ENCODE data around the gene DESI1.
"Not testable (repeated sequence)": the region's sequence is repeated elsewhere in the genome, so short reads cannot be mapped to it uniquely, and the experiment has no call there.

Gene DESI1

DNA sequence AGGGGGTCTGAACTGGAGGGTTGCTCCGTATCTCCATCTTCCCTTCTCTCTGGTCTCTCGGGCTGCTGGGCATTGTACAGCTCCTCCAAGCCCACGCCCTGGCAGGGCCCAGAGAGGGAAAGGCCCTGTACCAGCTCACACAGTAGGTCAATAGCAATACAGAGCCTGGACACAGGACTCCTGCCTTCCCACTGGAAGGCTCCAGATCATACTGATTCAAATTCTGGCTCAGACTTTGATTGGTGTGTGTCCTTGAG lies 53.4 kb downstream of the DESI1 start:
- H3K9me3 ChIP-seq (ENCODE audit: low read depth, low read length), result no peaks in the 10 kb centered on the region
- no peak overlapping the region for H3K9ac ChIP-seq (ENCODE audit: insufficient read length)
- no peak overlapping the region for H3K27ac ChIP-seq
- no peak for DNase-seq (ENCODE audit: low read depth, low spot score)
- TF ChIP-seq POLR2AphosphoS5 (IDR thresholded peaks at IDR 0.05; ENCODE audit: borderline replicate concordance, low read depth, low read length), result no peak
- TF ChIP-seq EZH2 (IDR thresholded peaks at IDR 0.05), result no peak
- no peak for TF ChIP-seq FOXP2 (optimal IDR thresholded peaks at IDR 0.05; ENCODE audit: control extremely low read depth, extremely low read length, insufficient read depth)
- no peak overlapping the region for H3K4me3 ChIP-seq
- no peaks in the 10 kb centered on the region for H3K36me3 ChIP-seq (ENCODE audit: insufficient read depth, low read length)

- no peak for DNase-seq (ENCODE audit: low read depth, low spot score)
- no peak for TF ChIP-seq POLR2AphosphoS5 (IDR thresholded peaks at IDR 0.05; ENCODE audit: borderline replicate concordance, low read depth, low read length)
- no peak for TF ChIP-seq FOXP2 (optimal IDR thresholded peaks at IDR 0.05; ENCODE audit: control extremely low read depth, extremely low read length, insufficient read depth)
- TF ChIP-seq EZH2 (IDR thresholded peaks at IDR 0.05), result no peak
- no peak overlapping the region for H3K9ac ChIP-seq (ENCODE audit: insufficient read length)
- no peak overlapping the region for H3K4me3 ChIP-seq
- H3K9me3 ChIP-seq (ENCODE audit: low read depth, low read length), result no peaks in the 10 kb centered on the region
- H3K27ac ChIP-seq, result no peak overlapping the region
- H3K36me3 ChIP-seq (ENCODE audit: insufficient read depth, low read length), result no peaks in the 10 kb centered on the region
Measured at GRCh38 chr22:41565403-41566054, 55.3 kb downstream of the DESI1 start.

GRCh38 chr22:41564563-41564962 lies 56.3 kb downstream of the DESI1 start:
- no peaks in the 10 kb centered on the region for H3K36me3 ChIP-seq (ENCODE audit: insufficient read depth, low read length)
- no peak for DNase-seq (ENCODE audit: low read depth, low spot score)
- no peaks in the 10 kb centered on the region for H3K9me3 ChIP-seq (ENCODE audit: low read depth, low read length)
- H3K4me3 ChIP-seq, result no peak overlapping the region
- no peak overlapping the region for H3K27ac ChIP-seq
- TF ChIP-seq EZH2 (IDR thresholded peaks at IDR 0.05), result no peak
- TF ChIP-seq FOXP2 (optimal IDR thresholded peaks at IDR 0.05; ENCODE audit: control extremely low read depth, extremely low read length, insufficient read depth), result no peak
- no peak for TF ChIP-seq POLR2AphosphoS5 (IDR thresholded peaks at IDR 0.05; ENCODE audit: borderline replicate concordance, low read depth, low read length)
- no peak overlapping the region for H3K9ac ChIP-seq (ENCODE audit: insufficient read length)

- Histone ChIP-seq H3K27ac (no peak overlapping the region), H3K36me3 (ENCODE audit: insufficient read depth, low read length) (no peaks in the 10 kb centered on the region), H3K4me3 (no peak overlapping the region)
Measured at GRCh38 chr22:41563051-41563711, 57.7 kb downstream of the DESI1 start.

GRCh38 chr22:41562461-41562860 lies 58.4 kb downstream of the DESI1 start:
- no peak for TF ChIP-seq POLR2AphosphoS5 (IDR thresholded peaks at IDR 0.05; ENCODE audit: borderline replicate concordance, low read depth, low read length)
- TF ChIP-seq FOXP2 (optimal IDR thresholded peaks at IDR 0.05; ENCODE audit: control extremely low read depth, extremely low read length, insufficient read depth), result no peak
- no peak for TF ChIP-seq EZH2 (IDR thresholded peaks at IDR 0.05)
- Histone ChIP-seq H3K9me3 (ENCODE audit: low read depth, low read length) (no peaks in the 10 kb centered on the region), H3K36me3 (ENCODE audit: insufficient read depth, low read length) (no peaks in the 10 kb centered on the region), H3K4me3 (no peak overlapping the region), H3K9ac (ENCODE audit: insufficient read length) (no peak overlapping the region), H3K27ac (no peak overlapping the region)
- DNase-seq (ENCODE audit: low read depth, low spot score), result no peak

More at GRCh38 chr22:41563051-41563711, 57.7 kb downstream of the DESI1 start:
- Histone ChIP-seq H3K9me3 (ENCODE audit: low read depth, low read length) (no peaks in the 10 kb centered on the region), H3K9ac (ENCODE audit: insufficient read length) (no peak overlapping the region)
- no peak for DNase-seq (ENCODE audit: low read depth, low spot score)
- TF ChIP-seq FOXP2 (optimal IDR thresholded peaks at IDR 0.05; ENCODE audit: control extremely low read depth, extremely low read length, insufficient read depth) (no peak), EZH2 (IDR thresholded peaks at IDR 0.05) (no peak), POLR2AphosphoS5 (IDR thresholded peaks at IDR 0.05; ENCODE audit: borderline replicate concordance, low read depth, low read length) (no peak)

- TF ChIP-seq FOXP2 (optimal IDR thresholded peaks at IDR 0.05; ENCODE audit: control extremely low read depth, extremely low read length, insufficient read depth), result no peak
- no peak for TF ChIP-seq EZH2 (IDR thresholded peaks at IDR 0.05)
- TF ChIP-seq POLR2AphosphoS5 (IDR thresholded peaks at IDR 0.05; ENCODE audit: borderline replicate concordance, low read depth, low read length), result no peak
- Histone ChIP-seq H3K9ac (ENCODE audit: insufficient read length) (no peak overlapping the region), H3K9me3 (ENCODE audit: low read depth, low read length) (no peaks in the 10 kb centered on the region), H3K36me3 (ENCODE audit: insufficient read depth, low read length) (no peaks in the 10 kb centered on the region), H3K4me3 (no peak overlapping the region), H3K27ac (no peak overlapping the region)
- no peak for DNase-seq (ENCODE audit: low read depth, low spot score)
Measured at GRCh38 chr22:41561788-41562187, 59.1 kb downstream of the DESI1 start.

- no peaks in the 10 kb centered on the region for H3K9me3 ChIP-seq (ENCODE audit: low read depth, low read length)
- DNase-seq (ENCODE audit: low read depth, low spot score), result no peak
- H3K9ac ChIP-seq (ENCODE audit: insufficient read length), result no peak overlapping the region
- H3K4me3 ChIP-seq, result no peak overlapping the region
- H3K27ac ChIP-seq, result no peak overlapping the region
- TF ChIP-seq EZH2 (IDR thresholded peaks at IDR 0.05) (no peak), FOXP2 (optimal IDR thresholded peaks at IDR 0.05; ENCODE audit: control extremely low read depth, extremely low read length, insufficient read depth) (no peak), POLR2AphosphoS5 (IDR thresholded peaks at IDR 0.05; ENCODE audit: borderline replicate concordance, low read depth, low read length) (no peak)
- H3K36me3 ChIP-seq (ENCODE audit: insufficient read depth, low read length), result no peaks in the 10 kb centered on the region
Measured at GRCh38 chr22:41561335-41561734, 59.5 kb downstream of the DESI1 start.

- no peak for DNase-seq (ENCODE audit: low read depth, low spot score)
- Histone ChIP-seq H3K9me3 (ENCODE audit: low read depth, low read length) (no peaks in the 10 kb centered on the region), H3K9ac (ENCODE audit: insufficient read length) (no peak overlapping the region), H3K27ac (no peak overlapping the region), H3K4me3 (no peak overlapping the region), H3K36me3 (ENCODE audit: insufficient read depth, low read length) (no peaks in the 10 kb centered on the region)
- TF ChIP-seq POLR2AphosphoS5 (IDR thresholded peaks at IDR 0.05; ENCODE audit: borderline replicate concordance, low read depth, low read length) (no peak), FOXP2 (optimal IDR thresholded peaks at IDR 0.05; ENCODE audit: control extremely low read depth, extremely low read length, insufficient read depth) (no peak), EZH2 (IDR thresholded peaks at IDR 0.05) (no peak)
Measured at GRCh38 chr22:41560095-41560471, 60.8 kb downstream of the DESI1 start.

DNA sequence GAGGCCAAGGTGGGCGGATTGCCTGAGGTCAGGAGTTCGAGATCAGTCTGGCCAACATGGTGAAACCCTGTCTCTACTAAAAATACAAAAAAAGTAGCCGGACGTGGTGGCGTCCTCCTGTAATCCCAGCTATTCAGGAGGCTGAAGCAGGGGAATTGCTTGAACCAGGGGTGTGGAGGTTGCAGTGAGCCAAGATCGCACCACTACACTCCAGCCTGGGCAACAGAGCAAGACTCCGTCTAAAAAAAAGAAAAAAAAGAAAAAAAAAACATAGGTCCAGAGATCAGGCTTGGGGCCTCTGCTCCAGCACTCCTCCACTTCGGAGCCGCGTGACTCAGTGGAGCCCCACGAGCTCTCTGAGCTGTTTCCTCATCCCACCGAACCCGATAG lies 62.6 kb downstream of the DESI1 start:
- H3K9ac ChIP-seq (ENCODE audit: insufficient read length); DNase-seq (ENCODE audit: low read depth, low spot score); H3K27ac ChIP-seq; H3K9me3 ChIP-seq (ENCODE audit: low read depth, low read length); H3K36me3 ChIP-seq (ENCODE audit: insufficient read depth, low read length); H3K4me3 ChIP-seq: not testable (repeated sequence)
